ENCODE measurements around the gene FUNDC2.

GRCh38 chrX:154986826-154987575, 39.6 kb upstream of the FUNDC2 start:
- TF ChIP-seq EZH2phosphoT487 (IDR thresholded peaks at IDR 0.05; ENCODE audit: low read length), result no peak
- TF ChIP-seq, protein P1, sequence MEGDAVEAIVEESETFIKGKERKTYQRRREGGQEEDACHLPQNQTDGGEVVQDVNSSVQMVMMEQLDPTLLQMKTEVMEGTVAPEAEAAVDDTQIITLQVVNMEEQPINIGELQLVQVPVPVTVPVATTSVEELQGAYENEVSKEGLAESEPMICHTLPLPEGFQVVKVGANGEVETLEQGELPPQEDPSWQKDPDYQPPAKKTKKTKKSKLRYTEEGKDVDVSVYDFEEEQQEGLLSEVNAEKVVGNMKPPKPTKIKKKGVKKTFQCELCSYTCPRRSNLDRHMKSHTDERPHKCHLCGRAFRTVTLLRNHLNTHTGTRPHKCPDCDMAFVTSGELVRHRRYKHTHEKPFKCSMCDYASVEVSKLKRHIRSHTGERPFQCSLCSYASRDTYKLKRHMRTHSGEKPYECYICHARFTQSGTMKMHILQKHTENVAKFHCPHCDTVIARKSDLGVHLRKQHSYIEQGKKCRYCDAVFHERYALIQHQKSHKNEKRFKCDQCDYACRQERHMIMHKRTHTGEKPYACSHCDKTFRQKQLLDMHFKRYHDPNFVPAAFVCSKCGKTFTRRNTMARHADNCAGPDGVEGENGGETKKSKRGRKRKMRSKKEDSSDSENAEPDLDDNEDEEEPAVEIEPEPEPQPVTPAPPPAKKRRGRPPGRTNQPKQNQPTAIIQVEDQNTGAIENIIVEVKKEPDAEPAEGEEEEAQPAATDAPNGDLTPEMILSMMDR (IDR thresholded peaks at IDR 0.05; ENCODE audit: low read length), result no peak
- TF ChIP-seq EZH2 (optimal IDR thresholded peaks at IDR 0.05; ENCODE audit: low read depth, low read length), result no peak
